Spleen (tissue), 11 donors: Measurements from ENCODE around the gene ATG101. TPM values are rescaled to one million over a fixed set of nuclear protein-coding genes. Genes with fewer than 3 reads are reported as not detected.

ENCODE experiments used
- DNase-seq: peaks from one replicate; pipeline ENCODE4 v3.0.0-alpha.2; 2020
- H3K27ac ChIP-seq, 8 donors: fragments of 200-600 bp; sonication (generic) in 7 of 8; 1 replicate in 4 of 8; 2 replicates in 4 of 8; pipeline versions ENCODE4 v1.5.0 to v1.8.0; 2016 to 2021; ENCODE audit warnings: inconsistent platforms in 4 of 8, mild to moderate bottlenecking in 4 of 8, moderate library complexity in 1 of 8
- H3K27me3 ChIP-seq, 7 donors: fragments of 200-600 bp; sonication (generic) in 6 of 7; replicated peaks in 1 of 7; 1 replicate in 4 of 7; 2 replicates in 3 of 7; pipeline versions ENCODE4 v1.5.0 to v1.8.0; 2016 to 2021; ENCODE audit warnings: inconsistent platforms in 3 of 7, mild to moderate bottlenecking in 1 of 7
- H3K36me3 ChIP-seq, 6 donors: fragments of 200-600 bp; sonication (generic) in 5 of 6; 1 replicate in 4 of 6; 2 replicates in 2 of 6; pipeline versions ENCODE4 v1.5.0 to v1.8.0; 2016 to 2021; ENCODE audit warnings: inconsistent platforms in 2 of 6
- H3K4me1 ChIP-seq, 6 donors: fragments of 200-600 bp; sonication (generic) in 5 of 6; 1 replicate in 3 of 6; 2 replicates in 3 of 6; pipeline versions ENCODE4 v1.5.0 to v1.8.0; 2016 to 2021; ENCODE audit warnings: inconsistent platforms in 3 of 6
- H3K4me3 ChIP-seq, 8 donors: fragments of 200-600 bp; sonication (generic) in 7 of 8; 1 replicate in 4 of 8; 2 replicates in 4 of 8; pipeline versions ENCODE4 v1.5.0 to v1.8.0; 2016 to 2021; ENCODE audit warnings: inconsistent platforms in 4 of 8, mild to moderate bottlenecking in 4 of 8, moderate library complexity in 2 of 8
- H3K9me3 ChIP-seq, 8 donors: fragments of 200-600 bp; sonication (generic) in 7 of 8; 1 replicate in 4 of 8; 2 replicates in 4 of 8; pipeline versions ENCODE4 v1.5.0 to v1.8.0; 2016 to 2021; ENCODE audit warnings: inconsistent platforms in 4 of 8
- POLR2A ChIP-seq, 3 donors: fragments of 450-650 bp; IDR thresholded peaks; one replicate each; pipeline ENCODE4 v1.5.1; 2017; ENCODE audit warnings: antibody characterized with exemption in 3 of 3, mild to moderate bottlenecking in 1 of 3
- POLR2AphosphoS5 ChIP-seq, 3 donors: sonication (generic); formaldehyde crosslinking; IDR thresholded peaks; one replicate each; pipeline ENCODE4 v1.5.1; 2017; ENCODE audit warnings: antibody characterized with exemption in 3 of 3
- WGBS, 5 donors: extraction: QIAGEN DNeasy Blood & Tissue Kit in 3 of 5; methylation state at CpG; one replicate each; pipeline versions ENCODE4 v1.1.5 to v1.1.7; 2013 to 2018; 5-methylcytosine and 5-hydroxymethylcytosine counted together
- intact Hi-C: fragments of 100-400 bp; cut with DNase I; formaldehyde crosslinking; loops from one replicate; pipeline ENCODE4 v1.15.0; 2023; ENCODE audit warnings: low total_unique reads
- polyA plus RNA-seq, 3 donors: library from polyadenylated mRNA; stranded (reverse); fragments of 200-250 nt; gene quantifications; one replicate each; pipeline ENCODE4 v1.2.1, GENCODE V29; 2013
- total RNA-seq, 7 donors: library from RNA; depleted of rRNA in 3 of 7; stranded (reverse); fragments of >200 nt in 3 of 7; fragmentation: NEBNext Ultra II Directional in 4 of 7; extraction: Animal tissue kit (Norgen Biotek cat#: 25700) in 4 of 7; gene quantifications; one replicate each; pipeline versions ENCODE4 v1.1.0 to v1.2.1, GENCODE V29; 2016 to 2021
- TF ChIP-seq, protein P1 (sequence below), 11 experiments: fragments of 200-600 bp in 7 of 11; fragments of 450-650 bp in 4 of 11; sonication (generic) in 4 of 11; IDR thresholded peaks in 8 of 11; conservative IDR thresholded peaks in 3 of 11; 1 replicate in 7 of 11; 2 replicates in 4 of 11; pipeline versions ENCODE4 v1.4.0 to v1.8.0; 2016 to 2021; ENCODE audit warnings: antibody characterized with exemption in 11 of 11, inconsistent platforms in 4 of 11, mild to moderate bottlenecking in 1 of 11
- donor health status: healthy with polysubstance abuse.
- donor health status: DM: no; HTN: no; CAD: no; lungs with moderate emphysema.
- donor health status: DM: no; HTN: no; CAD: no.
- donor health status: Bipolar disorder and iron deficiency.
- donor health status: healthy.
- donor health status: DM: no; HTN: no; CAD: no.
- donor health status: DM: yes; HTN: yes; CAD: no.

ATG101 gene
- total and polyA plus RNA-seq, 10 donors, result 23.5 to 81.1 (median 33.5) TPM

GRCh38 chr12:52054231-52054832 is 15.4 kb upstream of the ATG101 start:
- Histone ChIP-seq H3K4me3 (peak overlapping the region in 2 of 8 donors; percentile 9 to 79), H3K4me1 (peaks cover 11 to 59% (median 34%) of the 10 kb centered on the region in 6 donors), H3K36me3 (peaks cover 0 to 52% (median 34%) of the 10 kb centered on the region in 6 donors), H3K9me3 (no peaks in the 10 kb centered on the region), H3K27me3 (peaks cover 0 to 8% (median 0%) of the 10 kb centered on the region in 7 donors), H3K27ac (no peak overlapping the region)
- TF ChIP-seq, protein P1, sequence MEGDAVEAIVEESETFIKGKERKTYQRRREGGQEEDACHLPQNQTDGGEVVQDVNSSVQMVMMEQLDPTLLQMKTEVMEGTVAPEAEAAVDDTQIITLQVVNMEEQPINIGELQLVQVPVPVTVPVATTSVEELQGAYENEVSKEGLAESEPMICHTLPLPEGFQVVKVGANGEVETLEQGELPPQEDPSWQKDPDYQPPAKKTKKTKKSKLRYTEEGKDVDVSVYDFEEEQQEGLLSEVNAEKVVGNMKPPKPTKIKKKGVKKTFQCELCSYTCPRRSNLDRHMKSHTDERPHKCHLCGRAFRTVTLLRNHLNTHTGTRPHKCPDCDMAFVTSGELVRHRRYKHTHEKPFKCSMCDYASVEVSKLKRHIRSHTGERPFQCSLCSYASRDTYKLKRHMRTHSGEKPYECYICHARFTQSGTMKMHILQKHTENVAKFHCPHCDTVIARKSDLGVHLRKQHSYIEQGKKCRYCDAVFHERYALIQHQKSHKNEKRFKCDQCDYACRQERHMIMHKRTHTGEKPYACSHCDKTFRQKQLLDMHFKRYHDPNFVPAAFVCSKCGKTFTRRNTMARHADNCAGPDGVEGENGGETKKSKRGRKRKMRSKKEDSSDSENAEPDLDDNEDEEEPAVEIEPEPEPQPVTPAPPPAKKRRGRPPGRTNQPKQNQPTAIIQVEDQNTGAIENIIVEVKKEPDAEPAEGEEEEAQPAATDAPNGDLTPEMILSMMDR (IDR thresholded peaks at IDR 0.05 in 8 of 11, conservative IDR thresholded peaks at IDR 0.05 in 3 of 11), result no peak
- peak in 2 of 3 donors; percentile 28 to 44 for TF ChIP-seq POLR2AphosphoS5 (IDR thresholded peaks at IDR 0.05)
- WGBS, 5 donors, result 88 to 95% (median 93%) methylated on average over 19 to 21 of the region's 21 CpGs
- DNase-seq, result peak; percentile 70
- intact Hi-C loops, result no loop called here

DNA sequence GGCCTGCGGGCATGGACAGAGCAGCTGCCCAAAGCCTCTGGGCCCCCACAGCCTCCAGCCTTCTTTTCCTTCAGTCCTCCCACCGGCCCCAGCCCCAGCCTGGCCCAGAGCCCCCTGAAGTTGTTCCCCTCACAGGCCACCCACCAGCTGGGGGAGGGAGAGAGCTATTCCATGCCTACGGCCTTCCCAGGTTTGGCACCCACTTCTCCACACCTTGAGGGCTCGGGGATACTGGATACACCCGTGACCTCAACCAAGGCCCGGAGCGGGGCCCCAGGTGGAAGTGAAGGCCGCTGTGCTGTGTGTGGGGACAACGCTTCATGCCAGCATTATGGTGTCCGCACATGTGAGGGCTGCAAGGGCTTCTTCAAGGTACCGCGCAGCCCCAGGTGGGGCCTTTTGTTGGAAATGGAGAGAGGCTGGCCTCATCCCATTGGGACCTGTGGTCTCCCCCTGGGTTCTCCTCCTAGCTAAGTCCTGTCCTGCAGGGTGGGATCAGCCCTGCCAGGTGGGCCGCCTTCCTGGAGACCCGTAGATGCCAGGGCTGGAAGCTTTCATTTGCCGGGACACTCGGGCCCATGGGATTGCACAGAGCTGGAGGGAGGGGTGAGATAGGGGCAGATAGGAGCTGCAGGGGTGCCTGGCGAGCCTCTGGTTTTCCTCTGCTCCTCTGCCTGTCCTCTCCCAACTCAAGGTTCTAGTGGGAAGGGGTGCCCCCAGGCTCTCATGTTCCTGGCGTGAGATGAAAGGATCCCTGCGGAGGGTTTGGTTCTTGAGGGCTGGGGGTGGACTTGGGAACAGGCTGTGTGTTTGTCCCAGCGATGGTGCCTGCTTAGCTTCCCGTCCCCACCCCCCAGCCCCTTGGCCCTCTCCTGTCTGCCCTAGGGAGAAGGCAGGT is 14.7 kb upstream of the ATG101 start:
- TF ChIP-seq, protein P1 (IDR thresholded peaks at IDR 0.05 in 8 of 11, conservative IDR thresholded peaks at IDR 0.05 in 3 of 11), result no peak
- TF ChIP-seq POLR2AphosphoS5 (IDR thresholded peaks at IDR 0.05), result peak in 2 of 3 donors; percentile 6 to 47
- intact Hi-C loops, result no loop called here
- 90 to 97% (median 95%) methylated on average over 10 to 21 of the region's 21 CpGs for WGBS, 5 donors
- peak; percentile 64 for DNase-seq
- Histone ChIP-seq H3K9me3 (no peaks in the 10 kb centered on the region), H3K4me3 (peak overlapping the region in 1 of 8 donors; percentile 79), H3K27me3 (peaks cover 0 to 8% (median 0%) of the 10 kb centered on the region in 7 donors), H3K36me3 (peaks cover 0 to 56% (median 34%) of the 10 kb centered on the region in 6 donors), H3K4me1 (peaks cover 5 to 57% (median 33%) of the 10 kb centered on the region in 6 donors), H3K27ac (no peak overlapping the region)

- DNase-seq, result peak; percentile 46
- intact Hi-C loops, result no loop called here
- WGBS, 5 donors, result 86 to 91% (median 89%) methylated on average over 24 to 27 of the region's 27 CpGs
- Histone ChIP-seq H3K36me3 (peaks cover 0 to 56% (median 34%) of the 10 kb centered on the region in 6 donors), H3K27ac (no peak overlapping the region), H3K4me1 (peaks cover 0 to 49% (median 25%) of the 10 kb centered on the region in 6 donors), H3K9me3 (no peaks in the 10 kb centered on the region), H3K4me3 (no peak overlapping the region), H3K27me3 (peaks cover 0 to 4% (median 0%) of the 10 kb centered on the region in 7 donors)
- TF ChIP-seq POLR2AphosphoS5 (IDR thresholded peaks at IDR 0.05) (peak; percentile 33 to 74 (median 58)), POLR2A (IDR thresholded peaks at IDR 0.05) (no peak)
These were observed 13.8 kb upstream of the ATG101 start for GRCh38 chr12:52055731-52056711.
